Parathyroid adenoma (tissue), 2 donors: ENCODE data around the gene NPAS1.

Experiments used
- H2AFZ ChIP-seq: fragments of 300-600 bp; sonication (generic); one replicate; pipeline ENCODE4 v1.7.0; 2017; ENCODE audit warnings: antibody characterized with exemption, mild to moderate bottlenecking
- H3K27ac ChIP-seq: fragments of 300-600 bp; sonication (generic); one replicate; pipeline ENCODE4 v1.7.0; 2017
- H3K27me3 ChIP-seq: fragments of 300-600 bp; sonication (generic); one replicate; pipeline ENCODE4 v1.7.0; 2017; ENCODE audit warnings: low read length; ENCODE audit not compliant: control insufficient read depth, insufficient read depth
- H3K36me3 ChIP-seq: fragments of 300-600 bp; sonication (generic); one replicate; pipeline ENCODE4 v1.7.0; 2017; ENCODE audit warnings: low read length; ENCODE audit not compliant: control insufficient read depth, insufficient read depth
- H3K4me1 ChIP-seq: fragments of 300-600 bp; sonication (generic); one replicate; pipeline ENCODE4 v1.7.0; 2017; ENCODE audit warnings: control low read depth
- H3K4me2 ChIP-seq: fragments of 300-600 bp; sonication (generic); one replicate; pipeline ENCODE4 v1.7.0; 2017; ENCODE audit warnings: low read length
- H3K4me3 ChIP-seq: fragments of 300-600 bp; sonication (generic); one replicate; pipeline ENCODE4 v1.7.0; 2017; ENCODE audit warnings: low read depth, low read length
- H3K79me2 ChIP-seq: fragments of 300-600 bp; sonication (generic); one replicate; pipeline ENCODE4 v1.7.0; 2017; ENCODE audit warnings: control low read depth
- H3K9ac ChIP-seq: fragments of 300-600 bp; sonication (generic); one replicate; pipeline ENCODE4 v1.7.0; 2017; ENCODE audit warnings: mild to moderate bottlenecking
- H3K9me3 ChIP-seq: fragments of 300-600 bp; sonication (generic); one replicate; pipeline ENCODE4 v1.7.0; 2017; ENCODE audit warnings: low read length; ENCODE audit not compliant: control insufficient read depth
- TF ChIP-seq, protein P1 (sequence below): fragments of 300-600 bp; sonication (generic); IDR thresholded peaks from one replicate; pipeline ENCODE4 v1.7.0; 2017; ENCODE audit warnings: antibody characterized with exemption, mild to moderate bottlenecking
- donor health status: primary hyperparathyroidism.

NPAS1 gene

DNA sequence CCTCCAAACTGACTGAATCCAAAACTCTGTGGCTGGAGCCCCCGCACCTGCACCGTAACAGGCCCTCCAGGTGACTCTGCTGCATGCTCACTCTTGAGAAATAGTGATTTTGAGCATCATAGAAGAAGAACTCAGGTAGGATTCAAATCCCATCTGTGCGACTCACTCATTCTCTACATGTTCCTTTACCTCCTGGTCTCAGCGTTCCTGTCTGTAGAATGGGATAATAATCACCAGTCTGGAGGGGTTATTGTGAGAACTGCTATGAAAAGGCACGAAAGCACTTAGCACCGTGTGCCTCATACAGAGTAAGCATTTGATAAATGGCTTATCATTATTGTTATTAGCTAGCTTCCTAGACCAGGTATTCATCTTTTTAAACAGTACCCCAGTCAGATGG, 36.5 kb upstream of the NPAS1 start:
- H3K27ac ChIP-seq, result no peak overlapping the region
- no peak overlapping the region for H3K4me3 ChIP-seq
- no peak overlapping the region for H3K4me2 ChIP-seq
- TF ChIP-seq, protein P1, sequence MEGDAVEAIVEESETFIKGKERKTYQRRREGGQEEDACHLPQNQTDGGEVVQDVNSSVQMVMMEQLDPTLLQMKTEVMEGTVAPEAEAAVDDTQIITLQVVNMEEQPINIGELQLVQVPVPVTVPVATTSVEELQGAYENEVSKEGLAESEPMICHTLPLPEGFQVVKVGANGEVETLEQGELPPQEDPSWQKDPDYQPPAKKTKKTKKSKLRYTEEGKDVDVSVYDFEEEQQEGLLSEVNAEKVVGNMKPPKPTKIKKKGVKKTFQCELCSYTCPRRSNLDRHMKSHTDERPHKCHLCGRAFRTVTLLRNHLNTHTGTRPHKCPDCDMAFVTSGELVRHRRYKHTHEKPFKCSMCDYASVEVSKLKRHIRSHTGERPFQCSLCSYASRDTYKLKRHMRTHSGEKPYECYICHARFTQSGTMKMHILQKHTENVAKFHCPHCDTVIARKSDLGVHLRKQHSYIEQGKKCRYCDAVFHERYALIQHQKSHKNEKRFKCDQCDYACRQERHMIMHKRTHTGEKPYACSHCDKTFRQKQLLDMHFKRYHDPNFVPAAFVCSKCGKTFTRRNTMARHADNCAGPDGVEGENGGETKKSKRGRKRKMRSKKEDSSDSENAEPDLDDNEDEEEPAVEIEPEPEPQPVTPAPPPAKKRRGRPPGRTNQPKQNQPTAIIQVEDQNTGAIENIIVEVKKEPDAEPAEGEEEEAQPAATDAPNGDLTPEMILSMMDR, result no peak
- H3K36me3 ChIP-seq, result no peaks in the 10 kb centered on the region
- peaks cover 11% of the 10 kb centered on the region for H3K4me1 ChIP-seq
- H2AFZ ChIP-seq, result no peak overlapping the region
- H3K9ac ChIP-seq, result no peak overlapping the region
- peaks cover 44% of the 10 kb centered on the region for H3K79me2 ChIP-seq
- no peaks in the 10 kb centered on the region for H3K27me3 ChIP-seq
- H3K9me3 ChIP-seq, result no peaks in the 10 kb centered on the region

DNA sequence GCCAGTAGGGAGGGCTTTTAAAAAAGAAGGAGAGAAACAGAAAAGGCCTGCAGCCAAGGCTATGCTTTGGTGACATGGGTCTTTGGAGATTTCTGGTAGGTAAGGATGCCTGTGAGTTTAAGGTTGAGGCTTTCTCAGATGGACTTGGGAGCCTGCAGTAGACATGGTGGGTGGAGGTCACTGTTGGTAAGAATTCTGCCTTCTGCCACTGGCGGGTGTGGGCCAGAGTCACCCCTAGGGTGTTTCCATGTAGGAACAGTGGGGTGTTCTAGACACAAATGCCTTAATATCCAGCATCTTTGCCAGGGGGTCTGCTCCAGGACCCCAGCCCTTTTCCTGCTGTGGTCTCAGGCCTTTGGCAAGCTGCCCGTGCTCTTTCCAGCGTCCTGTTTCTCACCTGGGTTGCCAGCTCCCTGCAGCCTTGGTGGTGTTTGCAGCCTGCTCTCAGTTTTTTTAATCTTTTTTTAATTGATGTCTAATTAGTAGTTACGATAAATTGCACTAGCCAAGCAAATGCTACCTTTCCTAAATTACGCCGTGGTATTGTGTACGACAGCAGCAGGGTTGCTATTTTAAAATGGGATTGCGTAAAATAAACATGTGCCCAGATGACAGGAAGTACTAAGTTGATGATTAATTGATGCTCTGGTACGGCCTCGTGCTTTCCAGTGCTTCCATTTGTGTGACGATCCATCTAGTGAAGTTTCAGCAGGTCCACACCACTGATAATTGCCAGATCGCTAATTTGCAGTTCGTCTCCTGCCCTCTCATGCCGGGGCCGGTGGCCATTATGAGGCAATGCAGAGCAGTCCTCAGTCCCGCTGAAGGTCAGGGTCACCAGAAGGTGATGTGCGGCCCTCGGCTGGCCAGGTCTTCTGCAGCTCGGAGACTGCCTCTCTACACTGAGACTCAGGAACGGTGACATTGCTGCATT, 35.3 kb upstream of the NPAS1 start:
- Histone ChIP-seq H3K36me3 (no peaks in the 10 kb centered on the region), H3K4me2 (no peak overlapping the region), H3K9ac (no peak overlapping the region), H3K4me1 (peaks cover 3% of the 10 kb centered on the region), H3K9me3 (no peaks in the 10 kb centered on the region), H3K27me3 (no peaks in the 10 kb centered on the region), H3K79me2 (peaks cover 55% of the 10 kb centered on the region), H3K27ac (no peak overlapping the region), H2AFZ (no peak overlapping the region), H3K4me3 (no peak overlapping the region)
- TF ChIP-seq, protein P1, result no peak

DNA sequence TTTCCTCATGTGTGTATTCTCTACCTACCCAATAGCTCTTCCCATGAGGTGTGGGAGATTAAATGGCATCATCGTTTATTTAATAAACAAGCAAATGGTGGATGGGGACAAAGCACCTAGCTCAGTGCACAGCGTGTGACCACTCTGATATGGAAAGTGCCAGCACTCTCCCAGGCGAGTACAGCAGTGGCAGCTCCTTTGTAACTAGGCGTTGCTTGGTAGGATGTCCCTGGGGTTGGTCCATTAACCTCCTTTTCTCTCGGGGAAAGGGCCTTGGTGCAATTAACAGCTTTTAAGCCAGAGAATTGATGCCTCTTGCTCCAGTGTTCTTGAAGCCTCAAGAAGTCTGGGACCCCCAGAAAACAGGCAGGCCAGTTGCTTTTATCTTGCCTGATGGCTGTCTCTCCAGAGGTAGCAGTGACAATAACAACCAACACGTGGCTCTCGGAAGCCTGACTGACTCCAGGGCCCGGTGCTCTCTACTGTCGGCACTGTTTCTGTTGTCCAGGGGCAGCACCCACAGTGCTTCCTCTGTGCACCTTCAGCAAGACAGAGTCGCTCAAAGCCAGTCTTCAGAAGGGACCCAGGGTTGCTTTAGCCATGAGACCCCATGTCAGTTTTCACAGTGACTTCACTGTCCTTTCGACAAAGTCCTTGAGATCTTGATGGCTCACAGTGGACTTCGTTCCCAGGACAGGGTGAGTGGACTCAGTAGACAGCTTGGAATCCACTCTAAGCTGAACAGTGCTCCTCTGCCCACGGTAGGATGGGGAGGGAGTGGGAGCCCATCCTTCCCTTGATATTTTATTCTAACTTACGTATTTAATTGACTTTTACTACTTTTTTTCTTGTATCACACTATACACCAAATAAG, 33.9 kb upstream of the NPAS1 start:
- Histone ChIP-seq H3K9me3 (no peaks in the 10 kb centered on the region), H3K4me3 (no peak overlapping the region), H3K4me1 (peaks cover 5% of the 10 kb centered on the region), H3K36me3 (no peaks in the 10 kb centered on the region), H2AFZ (no peak overlapping the region), H3K27ac (no peak overlapping the region), H3K27me3 (no peaks in the 10 kb centered on the region), H3K4me2 (no peak overlapping the region), H3K79me2 (peaks cover 48% of the 10 kb centered on the region), H3K9ac (no peak overlapping the region)
- TF ChIP-seq, protein P1, result no peak

DNA sequence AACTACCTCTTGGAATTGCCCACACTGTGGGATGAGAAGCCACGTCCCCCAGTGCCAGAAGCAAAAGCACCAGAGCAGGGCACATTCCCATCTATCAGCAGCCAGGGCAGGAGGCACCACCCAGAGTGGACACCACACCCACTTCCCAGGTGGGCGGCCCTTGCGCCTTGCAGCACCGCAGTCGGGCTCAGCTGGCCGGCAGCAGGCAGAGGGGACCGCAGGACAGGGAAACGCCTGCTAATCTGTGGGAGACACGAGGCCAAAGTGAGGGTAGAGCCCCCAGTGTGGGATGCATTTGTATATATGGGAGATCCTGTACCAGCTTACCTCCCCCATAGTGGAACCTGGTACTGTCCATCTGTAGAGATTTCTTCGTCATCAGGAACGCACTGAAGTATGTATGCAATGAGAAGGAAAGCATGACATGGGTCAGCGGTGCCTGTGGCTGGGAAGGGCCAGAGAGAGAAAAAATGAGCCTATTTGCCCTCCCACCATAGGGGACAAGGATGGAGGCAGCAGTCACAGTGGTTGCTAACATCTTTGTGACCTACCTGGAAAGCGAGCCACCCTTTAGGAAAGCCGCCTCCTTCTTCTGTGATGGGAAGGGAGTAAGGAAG, 30.9 kb upstream of the NPAS1 start:
- Histone ChIP-seq H3K79me2 (peaks cover 56% of the 10 kb centered on the region), H3K4me2 (no peak overlapping the region), H3K27me3 (no peaks in the 10 kb centered on the region), H3K4me3 (no peak overlapping the region), H3K36me3 (no peaks in the 10 kb centered on the region), H3K9ac (no peak overlapping the region), H3K9me3 (no peaks in the 10 kb centered on the region), H3K27ac (no peak overlapping the region), H3K4me1 (peaks cover 8% of the 10 kb centered on the region), H2AFZ (no peak overlapping the region)
- TF ChIP-seq, protein P1, result no peak
